A673 (cell line): ENCODE results near the gene CA5A.

Experiments
- CTCF ChIP-seq: fragments of 300-800, 200-600 bp; sonication (generic); conservative IDR thresholded peaks from 2 replicates; pipeline ENCODE4 v1.5.1; 2017; ENCODE audit warnings: low read depth, mild to moderate bottlenecking, antibody characterized with exemption, low read length, moderate library complexity, mixed read lengths
- EZH2 ChIP-seq: fragments of 200-600 bp; sonication (generic); IDR thresholded peaks from 2 replicates; pipeline ENCODE4 v1.6.1; 2017; ENCODE audit warnings: borderline replicate concordance, low read depth, mild to moderate bottlenecking, mixed read lengths, antibody characterized with exemption, low read length; ENCODE audit not compliant: poor library complexity, severe bottlenecking

GRCh38 chr16:87959391-87959990 lies 23.2 kb upstream of the CA5A start:
- no peak for TF ChIP-seq CTCF
- no peak for TF ChIP-seq EZH2
